Globus pallidus (tissue), 1 donor: ENCODE data around the gene GSDME.

Experiments
- DNase-seq: peaks from one replicate; pipeline ENCODE4 v3.0.0-alpha.2; 2015; ENCODE audit warnings: low spot score

GSDME gene

GRCh38 chr7:24769851-24770250 is 12.6 kb upstream of the GSDME start:
- no peak for DNase-seq

- DNase-seq = no peak
These were observed 12.0 kb upstream of the GSDME start for GRCh38 chr7:24769014-24769830.

- no peak for DNase-seq
These were observed 10.8 kb upstream of the GSDME start for GRCh38 chr7:24767878-24768569.

- no peak for DNase-seq
These were observed 7.9 kb upstream of the GSDME start for GRCh38 chr7:24764972-24765744.

GRCh38 chr7:24764011-24764410 is 6.7 kb upstream of the GSDME start:
- no peak for DNase-seq

GRCh38 chr7:24763303-24763901 is 6.1 kb upstream of the GSDME start:
- no peak for DNase-seq

GRCh38 chr7:24762771-24763170 is 5.5 kb upstream of the GSDME start:
- no peak for DNase-seq

GRCh38 chr7:24760968-24761367 is 3.7 kb upstream of the GSDME start:
- no peak for DNase-seq

GRCh38 chr7:24756545-24757352 is 515 bp downstream of the GSDME start:
- peak; percentile 19 for DNase-seq

- DNase-seq = peak; percentile 24
These were observed 1.5 kb downstream of the GSDME start for GRCh38 chr7:24755541-24756407.

- no peak for DNase-seq
These were observed 2.3 kb downstream of the GSDME start for GRCh38 chr7:24754906-24755506.

- no peak for DNase-seq
These were observed 5.0 kb downstream of the GSDME start for GRCh38 chr7:24752073-24752800.

GRCh38 chr7:24751484-24751883 is 5.8 kb downstream of the GSDME start:
- DNase-seq = no peak

- DNase-seq = no peak
These were observed 6.7 kb downstream of the GSDME start for GRCh38 chr7:24750441-24751055.

- no peak for DNase-seq
These were observed 8.7 kb downstream of the GSDME start for GRCh38 chr7:24748521-24748920.

- no peak for DNase-seq
These were observed 11.9 kb downstream of the GSDME start for GRCh38 chr7:24745355-24745754.

- DNase-seq = no peak
These were observed 13.8 kb downstream of the GSDME start for GRCh38 chr7:24743471-24743870.

GRCh38 chr7:24742506-24743162 is 14.6 kb downstream of the GSDME start:
- DNase-seq = no peak
